ENCODE measurements around the gene MTARC2.

- TF ChIP-seq CTCF (IDR thresholded peaks at IDR 0.05 in 8 of 11, conservative IDR thresholded peaks at IDR 0.05 in 3 of 11) (no peak), POLR2A (IDR thresholded peaks at IDR 0.05) (no peak), POLR2AphosphoS5 (IDR thresholded peaks at IDR 0.05) (no peak)
Observed at GRCh38 chr1:220827445-220828178, 79.5 kb downstream of the MTARC2 start.

Data from spleen (tissue), 7 donors.